Upper lobe of left lung (tissue), 4 donors: Measurements from ENCODE around the gene GPATCH4.

Source experiments
- EP300 ChIP-seq, 4 donors: sonication (generic); formaldehyde crosslinking; IDR thresholded peaks; one replicate each; pipeline ENCODE4 v1.5.1; 2017; ENCODE audit warnings: antibody characterized with exemption in 4 of 4, control low read depth in 2 of 4
- POLR2A ChIP-seq, 4 donors: fragments of 450-650 bp; IDR thresholded peaks; one replicate each; pipeline ENCODE4 v1.5.1; 2016 to 2017; ENCODE audit warnings: antibody characterized with exemption in 4 of 4, mild to moderate bottlenecking in 2 of 4
- POLR2AphosphoS5 ChIP-seq, 2 donors: sonication (generic); formaldehyde crosslinking; IDR thresholded peaks; one replicate each; pipeline ENCODE4 v1.5.1; 2017; ENCODE audit warnings: antibody characterized with exemption in 2 of 2

GRCh38 chr1:156560585-156561163 is 40.6 kb downstream of the GPATCH4 start:
- TF ChIP-seq POLR2AphosphoS5 (IDR thresholded peaks at IDR 0.05) (no peak), POLR2A (IDR thresholded peaks at IDR 0.05) (no peak), EP300 (IDR thresholded peaks at IDR 0.05) (no peak)
